Hepatic stellate cell (primary cell): ENCODE data around the gene SLC27A3.

ENCODE experiments used
- DNase-seq: peaks from one replicate; pipeline ENCODE4 v3.0.0; 2011; ENCODE audit warnings: low spot score

SLC27A3 gene

GRCh38 chr1:153774780-153775457 is at the start of gene SLC27A3:
Gene SLC27A3, plus strand, starts transcription at chr1:153775407. Its CDS starts 91 bp downstream, at chr1:153775498.
- DNase-seq: peak; percentile 57

GRCh38 chr1:153727463-153728304 is 47.5 kb upstream of the SLC27A3 start, which contains the start of gene INTS3:
Gene INTS3, plus strand, starts transcription at chr1:153728050. Its CDS starts 585 bp downstream, at chr1:153728635.
- DNase-seq: peak; percentile 100

- DNase-seq: peak; percentile 46
Observed at GRCh38 chr1:153728305-153729066, 46.7 kb upstream of the SLC27A3 start.

- no peak for DNase-seq
Observed at GRCh38 chr1:153730468-153730988, 44.7 kb upstream of the SLC27A3 start.

GRCh38 chr1:153733970-153734369 is 41.2 kb upstream of the SLC27A3 start:
- DNase-seq: no peak

- DNase-seq: no peak
Observed at GRCh38 chr1:153734396-153735089, 40.7 kb upstream of the SLC27A3 start.

GRCh38 chr1:153735090-153735420 is 40.2 kb upstream of the SLC27A3 start:
- DNase-seq: no peak

GRCh38 chr1:153741986-153742385 is 33.2 kb upstream of the SLC27A3 start:
- no peak for DNase-seq

GRCh38 chr1:153742411-153743142 is 32.6 kb upstream of the SLC27A3 start:
- DNase-seq: no peak

GRCh38 chr1:153745417-153745816 is 29.8 kb upstream of the SLC27A3 start:
- DNase-seq: no peak

- DNase-seq: no peak
Observed at GRCh38 chr1:153746174-153746573, 29.0 kb upstream of the SLC27A3 start.

- DNase-seq: no peak
Observed at GRCh38 chr1:153748903-153749302, 26.3 kb upstream of the SLC27A3 start.

- peak; percentile 79 for DNase-seq
Observed at GRCh38 chr1:153749408-153750005, 25.7 kb upstream of the SLC27A3 start.

- DNase-seq: no peak
Observed at GRCh38 chr1:153750026-153750995, 24.9 kb upstream of the SLC27A3 start.

- no peak for DNase-seq
Observed at GRCh38 chr1:153752072-153752471, 23.1 kb upstream of the SLC27A3 start.

- DNase-seq: peak; percentile 84
Observed at GRCh38 chr1:153752571-153753195, 22.5 kb upstream of the SLC27A3 start.

GRCh38 chr1:153754266-153754665 is 20.9 kb upstream of the SLC27A3 start:
- DNase-seq: no peak

GRCh38 chr1:153760440-153760839 is 14.8 kb upstream of the SLC27A3 start:
- no peak for DNase-seq
